GM10266 (cell line): ENCODE results near the gene TWF2.

Source experiments
- DNase-seq: peaks from one replicate; pipeline ENCODE4 v3.0.0; 2012; ENCODE audit errors: extremely low spot score
- TF ChIP-seq, protein P1 (sequence below): IDR thresholded peaks from 2 replicates; pipeline ENCODE4 v1.5.1; 2012; ENCODE audit warnings: mild to moderate bottlenecking, low read depth; ENCODE audit not compliant: control insufficient read depth, insufficient read depth; ENCODE audit errors: missing control alignments

TWF2 gene

DNA sequence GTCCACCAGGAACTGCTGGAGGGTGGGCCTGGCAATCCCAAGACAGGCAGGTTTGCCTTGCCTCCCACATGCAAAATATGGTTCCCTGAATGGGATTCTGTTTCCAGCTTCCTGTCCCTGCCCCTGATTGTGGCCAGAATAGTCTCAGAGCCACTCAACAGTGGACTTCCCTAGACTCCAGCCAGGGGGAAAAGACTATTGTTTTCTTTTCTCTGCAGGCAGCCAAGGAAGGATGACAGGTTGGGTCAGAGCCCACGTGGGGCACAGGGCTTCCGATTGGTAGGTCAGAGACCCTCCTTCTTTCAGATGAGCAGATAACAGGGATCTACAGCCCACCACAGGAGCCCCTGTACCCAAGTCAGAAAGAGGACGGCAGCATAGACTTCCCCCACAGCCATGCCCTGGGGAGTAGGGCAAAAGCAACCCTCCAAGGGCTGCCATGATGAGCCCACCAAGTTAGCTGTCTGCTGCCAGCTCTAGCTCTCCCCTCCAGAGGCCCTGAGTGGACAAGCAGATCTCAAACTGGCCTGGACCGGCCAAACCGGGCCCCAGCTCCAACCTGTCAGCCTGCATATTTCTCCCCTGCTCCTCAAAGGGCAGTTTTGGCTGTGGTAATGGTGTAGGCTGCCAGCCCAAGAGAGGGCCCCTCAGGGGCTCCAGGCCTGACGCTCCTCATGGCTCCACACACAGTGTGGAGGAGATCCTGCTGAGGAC is 19.9 kb downstream of the TWF2 start:
- TF ChIP-seq, protein P1, sequence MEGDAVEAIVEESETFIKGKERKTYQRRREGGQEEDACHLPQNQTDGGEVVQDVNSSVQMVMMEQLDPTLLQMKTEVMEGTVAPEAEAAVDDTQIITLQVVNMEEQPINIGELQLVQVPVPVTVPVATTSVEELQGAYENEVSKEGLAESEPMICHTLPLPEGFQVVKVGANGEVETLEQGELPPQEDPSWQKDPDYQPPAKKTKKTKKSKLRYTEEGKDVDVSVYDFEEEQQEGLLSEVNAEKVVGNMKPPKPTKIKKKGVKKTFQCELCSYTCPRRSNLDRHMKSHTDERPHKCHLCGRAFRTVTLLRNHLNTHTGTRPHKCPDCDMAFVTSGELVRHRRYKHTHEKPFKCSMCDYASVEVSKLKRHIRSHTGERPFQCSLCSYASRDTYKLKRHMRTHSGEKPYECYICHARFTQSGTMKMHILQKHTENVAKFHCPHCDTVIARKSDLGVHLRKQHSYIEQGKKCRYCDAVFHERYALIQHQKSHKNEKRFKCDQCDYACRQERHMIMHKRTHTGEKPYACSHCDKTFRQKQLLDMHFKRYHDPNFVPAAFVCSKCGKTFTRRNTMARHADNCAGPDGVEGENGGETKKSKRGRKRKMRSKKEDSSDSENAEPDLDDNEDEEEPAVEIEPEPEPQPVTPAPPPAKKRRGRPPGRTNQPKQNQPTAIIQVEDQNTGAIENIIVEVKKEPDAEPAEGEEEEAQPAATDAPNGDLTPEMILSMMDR = no peak
- DNase-seq = no peak

DNA sequence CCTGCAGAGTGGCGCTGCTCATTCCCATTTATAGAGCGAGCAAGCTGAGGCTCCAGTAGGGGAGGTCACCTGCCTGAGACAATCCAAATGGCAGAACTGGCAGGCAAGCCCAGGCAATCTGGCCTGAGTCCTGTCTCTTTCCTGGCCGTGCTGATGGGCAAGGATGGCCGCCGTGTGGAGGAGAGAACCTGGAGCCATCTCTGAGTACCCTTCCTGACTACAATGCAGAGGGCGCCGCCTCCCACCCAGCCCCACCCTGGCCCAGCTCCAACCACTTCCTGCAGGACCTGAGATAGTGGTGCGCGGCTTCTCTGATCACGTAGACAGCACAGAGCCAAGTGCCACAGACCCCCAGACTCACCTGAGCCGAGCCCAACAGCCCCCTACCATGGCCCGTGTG is 20.5 kb downstream of the TWF2 start:
- DNase-seq = no peak
- TF ChIP-seq, protein P1 = no peak

DNA sequence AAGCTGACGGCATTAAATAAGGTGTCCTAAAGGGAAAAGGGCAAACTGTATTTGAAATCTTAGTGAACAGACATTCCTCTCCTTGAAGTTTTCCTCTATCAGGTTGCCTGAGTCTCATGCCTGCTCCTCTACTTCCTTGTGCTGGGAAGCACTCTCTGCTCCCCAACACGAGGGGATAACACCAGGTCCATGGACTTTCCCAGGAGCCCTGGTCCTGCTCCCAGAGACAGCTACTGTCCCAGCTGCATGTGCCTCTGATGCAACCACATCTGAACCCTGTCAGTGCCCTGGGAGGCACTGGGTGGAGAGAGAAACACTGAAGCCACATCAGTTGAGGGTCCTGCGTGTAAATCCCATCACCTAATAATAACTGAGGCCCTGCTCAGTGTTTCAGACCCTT is 20.9 kb downstream of the TWF2 start:
- DNase-seq = no peak

DNA sequence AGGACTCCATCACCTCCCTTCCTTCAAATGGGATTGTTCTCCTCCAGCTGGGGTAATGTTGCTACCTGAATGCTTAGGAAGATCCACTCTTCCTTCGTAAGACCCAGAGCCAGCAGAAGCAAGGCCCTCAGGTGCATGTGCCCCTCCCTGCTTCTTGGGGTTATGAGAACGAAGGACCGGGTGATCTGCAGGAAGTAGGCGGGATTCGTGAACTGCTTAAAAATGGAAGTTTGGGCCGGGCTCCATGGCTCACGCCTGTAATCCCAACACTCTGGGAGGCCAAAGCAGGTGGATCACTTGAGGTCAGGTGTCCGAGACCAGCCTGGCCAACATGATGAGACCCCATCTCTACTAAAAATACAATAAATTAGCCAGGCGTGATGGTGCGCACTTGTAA is 21.6 kb downstream of the TWF2 start:
- TF ChIP-seq, protein P1 = no peak
- no peak for DNase-seq

More for the DNA sequence above, 20.9 kb downstream of the TWF2 start:
- TF ChIP-seq, protein P1 = no peak

DNA sequence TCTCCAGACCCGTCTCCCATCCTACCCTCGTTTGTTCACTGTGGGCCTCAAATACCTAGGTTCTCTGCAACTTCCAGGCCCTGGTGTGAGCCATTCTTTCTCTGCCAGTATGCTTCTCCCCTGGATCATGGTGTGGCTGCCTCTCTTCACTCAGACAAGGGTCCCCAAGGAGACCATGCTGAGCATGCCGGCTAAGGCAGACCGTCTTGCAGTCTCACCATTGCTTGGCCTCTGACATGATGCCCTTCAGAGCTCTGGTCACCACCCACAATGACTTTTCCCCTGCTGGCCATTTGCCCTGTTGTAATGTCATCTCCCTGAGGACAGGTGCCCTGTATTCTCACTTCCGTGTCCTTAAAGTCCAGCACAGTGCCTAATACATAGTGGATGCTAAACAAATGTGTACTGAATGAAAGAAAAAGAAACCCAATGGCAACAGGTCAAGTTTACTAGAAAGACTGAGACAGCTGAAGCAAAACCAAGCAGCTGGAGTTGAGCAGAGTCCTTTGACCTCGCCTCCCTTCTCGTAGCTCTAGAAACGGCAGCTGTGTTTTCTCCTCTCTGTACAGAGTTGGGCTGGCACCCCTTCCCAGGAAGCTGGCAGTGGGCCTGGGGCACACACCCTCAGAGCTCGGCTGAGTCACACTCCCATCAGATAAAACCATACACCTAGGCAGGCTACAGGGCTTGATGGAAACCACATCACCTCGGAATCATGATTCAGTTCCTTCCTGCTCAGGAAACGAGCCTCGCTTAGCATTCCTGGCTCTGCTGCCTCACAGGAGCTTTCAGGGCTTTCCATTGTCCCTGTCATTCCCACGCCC is 22.2 kb downstream of the TWF2 start:
- TF ChIP-seq, protein P1 = no peak
- no peak for DNase-seq

DNA sequence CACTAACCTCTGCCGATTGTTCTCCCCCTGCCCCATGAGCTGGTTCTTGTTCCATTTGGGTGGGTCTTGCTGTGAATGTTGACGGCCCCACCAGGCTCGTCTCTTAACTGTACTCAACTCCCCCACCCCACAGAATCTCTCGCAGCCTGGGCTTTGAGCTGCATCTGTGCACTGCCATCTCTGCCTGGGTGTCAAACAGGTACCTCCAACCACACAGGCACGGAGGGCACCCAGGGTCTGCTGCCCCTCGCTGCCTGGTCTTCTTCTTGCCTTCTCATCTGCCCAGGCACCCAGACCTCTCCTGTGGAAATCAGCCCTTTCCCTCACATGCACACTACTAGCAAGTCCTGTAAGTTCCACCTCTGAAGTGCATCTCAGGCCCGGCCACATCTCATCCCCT is 23.6 kb downstream of the TWF2 start:
- DNase-seq = no peak
- TF ChIP-seq, protein P1 = no peak

DNA sequence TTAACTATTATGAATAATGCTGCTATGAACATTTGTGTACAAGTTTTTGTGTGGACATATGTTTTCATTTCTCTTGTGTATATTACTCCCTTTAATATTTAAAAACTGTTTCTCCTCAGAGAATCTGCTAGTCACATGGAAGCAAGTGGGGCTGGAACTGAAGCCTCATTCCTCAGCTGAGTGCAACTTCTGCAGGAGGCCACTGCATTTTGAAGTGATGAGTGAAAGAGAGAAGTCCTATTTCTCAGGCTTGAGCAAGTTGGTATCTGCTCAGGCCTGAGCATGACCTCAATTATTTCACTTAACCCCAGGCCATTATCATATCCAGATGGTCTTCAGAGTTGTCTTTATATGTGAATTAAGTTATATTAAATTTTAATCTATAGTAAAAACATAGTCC is 25.1 kb downstream of the TWF2 start:
- no peak for DNase-seq

More for the DNA sequence above, 25.1 kb downstream of the TWF2 start:
- TF ChIP-seq, protein P1 = no peak
